Right atrium auricular region (tissue), 2 donors: ENCODE results near the gene BLVRB. TPM values are rescaled to one million over a fixed set of nuclear protein-coding genes. Genes with fewer than 3 reads are reported as not detected.

ENCODE experiments used
- DNase-seq: peaks from one replicate; pipeline ENCODE4 v3.0.0-alpha.2; 2019; ENCODE audit warnings: low spot score
- H3K27ac ChIP-seq, 2 donors: fragments of 200-600 bp; sonication (generic); 1 replicate in 1 of 2; 2 replicates in 1 of 2; pipeline ENCODE4 v1.5.1; 2016 to 2019
- H3K27me3 ChIP-seq, 2 donors: fragments of 200-600 bp; sonication (generic); one replicate each; pipeline versions ENCODE4 v1.5.1 to v1.6.0; 2017 to 2019
- H3K36me3 ChIP-seq: fragments of 200-600 bp; sonication (generic); one replicate; pipeline ENCODE4 v1.5.1; 2016
- H3K4me1 ChIP-seq, 2 donors: fragments of 200-600 bp; sonication (generic); one replicate each; pipeline versions ENCODE4 v1.5.1 to v1.6.0; 2017 to 2019
- H3K4me3 ChIP-seq, 2 donors: fragments of 200-600 bp; sonication (generic); 1 replicate in 1 of 2; 2 replicates in 1 of 2; pipeline ENCODE4 v1.5.1; 2017 to 2019; ENCODE audit warnings: mild to moderate bottlenecking in 1 of 2, moderate library complexity in 1 of 2
- H3K9me3 ChIP-seq, 2 donors: fragments of 200-600 bp; sonication (generic); one replicate each; pipeline ENCODE4 v1.5.1; 2019
- CTCF ChIP-seq, 2 donors: fragments of 200-600 bp; sonication (generic); IDR thresholded peaks; one replicate each; pipeline ENCODE4 v1.5.1; 2019; ENCODE audit warnings: antibody characterized with exemption in 2 of 2
- total RNA-seq, 2 donors: library from RNA; depleted of rRNA; stranded (reverse); fragments of >200 nt; gene quantifications; one replicate each; pipeline ENCODE4 v1.1.0, GENCODE V29; 2016

The BLVRB gene
- total RNA-seq, 2 donors from 2014 or later, result 123 to 199 TPM

GRCh38 chr19:40474737-40475136 is 9.2 kb upstream of the BLVRB start:
- H3K4me3 ChIP-seq, result no peak overlapping the region
- no peaks in the 10 kb centered on the region for H3K4me1 ChIP-seq
- H3K9me3 ChIP-seq, result no peaks in the 10 kb centered on the region
- H3K27me3 ChIP-seq, result no peaks in the 10 kb centered on the region
- no peak overlapping the region for H3K27ac ChIP-seq
- DNase-seq, result no peak
- TF ChIP-seq CTCF (IDR thresholded peaks at IDR 0.05), result no peak
- H3K36me3 ChIP-seq, result no peaks in the 10 kb centered on the region

GRCh38 chr19:40472516-40472915 is 7.0 kb upstream of the BLVRB start:
- no peak for DNase-seq
- H3K27me3 ChIP-seq, result no peaks in the 10 kb centered on the region
- no peak overlapping the region for H3K27ac ChIP-seq
- H3K9me3 ChIP-seq, result no peaks in the 10 kb centered on the region
- peaks cover 0 to under 1% of the 10 kb centered on the region in 2 donors for H3K4me1 ChIP-seq
- H3K4me3 ChIP-seq, result no peak overlapping the region
- TF ChIP-seq CTCF (IDR thresholded peaks at IDR 0.05), result no peak
- no peaks in the 10 kb centered on the region for H3K36me3 ChIP-seq

- Histone ChIP-seq H3K9me3 (no peaks in the 10 kb centered on the region), H3K27ac (no peak overlapping the region), H3K36me3 (no peaks in the 10 kb centered on the region), H3K4me3 (no peak overlapping the region), H3K4me1 (peaks cover 0 to 12% of the 10 kb centered on the region in 2 donors), H3K27me3 (no peaks in the 10 kb centered on the region)
- TF ChIP-seq CTCF (IDR thresholded peaks at IDR 0.05), result no peak
- DNase-seq, result no peak
Observed at GRCh38 chr19:40471111-40471510, 5.6 kb upstream of the BLVRB start.

- Histone ChIP-seq H3K4me1 (peaks cover 0 to 28% of the 10 kb centered on the region in 2 donors), H3K27me3 (no peaks in the 10 kb centered on the region), H3K9me3 (no peaks in the 10 kb centered on the region), H3K36me3 (no peaks in the 10 kb centered on the region), H3K4me3 (no peak overlapping the region), H3K27ac (no peak overlapping the region)
- TF ChIP-seq CTCF (IDR thresholded peaks at IDR 0.05), result no peak
- no peak for DNase-seq
Observed at GRCh38 chr19:40469011-40469410, 3.5 kb upstream of the BLVRB start.

- TF ChIP-seq CTCF (IDR thresholded peaks at IDR 0.05), result no peak
- Histone ChIP-seq H3K9me3 (no peaks in the 10 kb centered on the region), H3K27ac (peak within 1 kb of the TSS; percentile 65 to 98), H3K4me1 (peaks cover 0 to 32% of the 10 kb centered on the region in 2 donors), H3K4me3 (peak within 1 kb of the TSS; percentile 46 to 84), H3K36me3 (no peaks in the 10 kb centered on the region), H3K27me3 (no peaks in the 10 kb centered on the region)
- no peak for DNase-seq
Observed at GRCh38 chr19:40466985-40467734, 1.6 kb upstream of the BLVRB start, which contains the start of gene SPTBN4. Gene SPTBN4, plus strand, starts transcription at chr19:40467001. Its CDS starts 5,621 bp downstream, at chr19:40472622.
